Prostate gland (tissue), 2 donors: ENCODE data around the gene TBC1D22A.

Source experiments
- CTCF ChIP-seq, 4 experiments: fragments of 200-600 bp in 2 of 4; fragments of 450-650 bp in 2 of 4; sonication (generic) in 2 of 4; IDR thresholded peaks; 1 replicate in 3 of 4; 2 replicates in 1 of 4; pipeline ENCODE4 v1.5.1; 2016 to 2019; ENCODE audit warnings: antibody characterized with exemption in 4 of 4, mild to moderate bottlenecking in 2 of 4, moderate library complexity in 2 of 4
- POLR2A ChIP-seq: fragments of 450-650 bp; IDR thresholded peaks from one replicate; pipeline ENCODE4 v1.6.1; 2016; ENCODE audit warnings: antibody characterized with exemption, mild to moderate bottlenecking
- POLR2AphosphoS5 ChIP-seq: sonication (generic); formaldehyde crosslinking; IDR thresholded peaks from one replicate; pipeline ENCODE4 v1.6.1; 2017; ENCODE audit warnings: antibody characterized with exemption

- TF ChIP-seq CTCF (IDR thresholded peaks at IDR 0.05) (no peak), POLR2A (no peak), POLR2AphosphoS5 (no peak)
Measured at GRCh38 chr22:46865052-46865434, 102.6 kb downstream of the TBC1D22A start.
